GM19468 (cell line): ENCODE results near the gene SPINK1.
A peak's percentile ranks its signal among the peaks of the same experiment; 100 is the strongest.
"Not testable (repeated sequence)": the region's sequence is repeated elsewhere in the genome, so short reads cannot be mapped to it uniquely, and the experiment has no call there.

Experiments
- ATAC-seq: cut with Tn5 transposase; IDR thresholded peaks from one replicate; pipeline ENCODE4 v1.9.1; 2021; ENCODE audit warnings: mild to moderate bottlenecking, moderate library complexity, moderate number of reproducible peaks; ENCODE audit not compliant: unreplicated experiment; ENCODE audit errors: extremely low read depth

The SPINK1 gene, protein sequence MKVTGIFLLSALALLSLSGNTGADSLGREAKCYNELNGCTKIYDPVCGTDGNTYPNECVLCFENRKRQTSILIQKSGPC

GRCh38 chr5:147831465-147831864 is at the start of gene SPINK1:
Gene SPINK1, minus strand, starts transcription at chr5:147831671. Its CDS starts 94 bp downstream, at chr5:147831577.
- no peak for ATAC-seq

DNA sequence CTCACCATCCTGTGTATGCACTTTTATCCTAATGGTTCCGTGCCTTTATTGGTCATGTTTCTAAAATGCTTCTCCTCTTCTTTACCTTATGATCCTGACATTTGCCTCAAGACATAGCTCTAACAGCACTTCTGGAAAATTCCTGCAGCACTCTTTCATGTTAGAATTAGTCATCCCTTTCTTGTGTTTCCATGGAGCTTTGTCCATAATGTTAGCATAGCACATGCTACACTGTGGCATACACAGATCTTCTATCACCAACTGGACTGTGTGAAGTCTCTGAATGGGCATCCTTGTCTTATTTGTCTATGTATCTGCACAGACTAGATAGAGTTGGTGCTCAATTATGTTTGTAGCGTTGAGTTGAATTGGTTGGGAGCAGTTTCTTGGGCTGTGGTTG is 49.0 kb upstream of the SPINK1 start:
- no peak for ATAC-seq

DNA sequence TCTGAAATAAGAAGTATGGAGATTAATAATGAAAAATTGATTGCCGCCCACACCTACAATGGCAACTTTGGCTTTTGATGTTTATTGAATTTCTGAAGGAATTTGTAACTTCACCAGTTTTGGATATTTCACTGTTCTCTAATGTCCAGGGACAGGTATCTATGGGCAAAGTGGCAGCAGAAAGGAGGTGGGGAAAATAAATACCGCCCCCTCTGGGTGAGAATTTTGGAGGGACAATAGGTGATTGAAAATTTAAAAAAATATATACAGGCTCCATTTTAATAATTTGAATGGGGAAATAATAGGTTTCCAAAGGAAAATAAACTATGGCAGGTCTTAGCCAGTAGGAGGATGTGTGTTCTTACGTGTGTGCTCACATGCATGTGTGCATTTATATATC is 48.3 kb upstream of the SPINK1 start:
- ATAC-seq = no peak

GRCh38 chr5:147878066-147878759 is 46.7 kb upstream of the SPINK1 start, which contains the start of gene SCGB3A2:
Gene SCGB3A2, plus strand, starts transcription at chr5:147878711. Its CDS starts 93 bp downstream, at chr5:147878804.
- ATAC-seq = no peak

- ATAC-seq = no peak
Observed at GRCh38 chr5:147876626-147877025, 45.2 kb upstream of the SPINK1 start.

DNA sequence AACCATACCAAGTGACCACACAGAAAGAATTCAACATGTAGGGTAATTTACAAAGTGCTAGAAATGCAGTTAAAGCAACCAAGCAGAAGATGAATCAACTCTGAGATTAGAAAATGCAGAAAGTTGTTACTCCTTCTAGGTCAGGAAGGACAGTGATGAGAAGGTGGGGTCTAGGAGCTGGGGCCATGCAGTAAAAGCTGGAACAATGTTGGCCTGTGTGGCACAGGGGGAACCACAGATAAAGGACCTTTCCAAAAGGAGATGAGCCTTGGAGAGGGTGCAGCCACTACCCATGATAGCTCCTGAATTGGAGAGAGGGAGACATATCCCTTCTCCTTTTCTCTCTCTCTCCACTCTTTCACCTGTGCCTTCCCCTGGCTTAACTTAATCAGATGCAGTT is 44.7 kb upstream of the SPINK1 start:
- no peak for ATAC-seq

DNA sequence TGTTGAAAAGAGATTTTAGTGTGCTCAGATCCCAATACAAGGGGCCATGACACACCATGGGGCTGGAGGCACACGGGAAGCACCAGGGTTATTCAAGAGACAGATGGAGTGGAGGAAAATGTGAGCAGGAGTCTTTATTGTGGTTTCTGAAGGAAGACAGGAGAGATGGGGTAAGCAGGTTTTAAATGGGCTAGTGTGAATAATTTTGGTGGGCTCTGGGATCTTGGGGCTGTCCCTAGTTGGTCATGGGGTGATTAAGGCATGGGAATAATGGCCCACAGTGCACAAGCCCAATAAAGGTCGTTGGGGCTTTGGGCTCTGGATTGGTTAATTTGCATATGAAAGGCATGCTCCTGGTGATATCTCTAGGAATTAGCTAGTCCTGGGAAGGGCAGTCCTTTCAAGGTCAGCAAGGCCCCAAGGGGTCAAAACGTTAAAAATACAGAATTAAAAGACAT is 43.5 kb upstream of the SPINK1 start:
- ATAC-seq = no peak

- not testable (repeated sequence) for ATAC-seq
Observed at GRCh38 chr5:147874118-147874875, 42.8 kb upstream of the SPINK1 start.

- ATAC-seq = not testable (repeated sequence)
Observed at GRCh38 chr5:147872744-147873435, 41.4 kb upstream of the SPINK1 start.

- ATAC-seq = not testable (repeated sequence)
Observed at GRCh38 chr5:147871980-147872549, 40.6 kb upstream of the SPINK1 start.

- not testable (repeated sequence) for ATAC-seq
Observed at GRCh38 chr5:147869892-147870291, 38.4 kb upstream of the SPINK1 start.

GRCh38 chr5:147869112-147869511 is 37.6 kb upstream of the SPINK1 start:
- ATAC-seq = no peak

DNA sequence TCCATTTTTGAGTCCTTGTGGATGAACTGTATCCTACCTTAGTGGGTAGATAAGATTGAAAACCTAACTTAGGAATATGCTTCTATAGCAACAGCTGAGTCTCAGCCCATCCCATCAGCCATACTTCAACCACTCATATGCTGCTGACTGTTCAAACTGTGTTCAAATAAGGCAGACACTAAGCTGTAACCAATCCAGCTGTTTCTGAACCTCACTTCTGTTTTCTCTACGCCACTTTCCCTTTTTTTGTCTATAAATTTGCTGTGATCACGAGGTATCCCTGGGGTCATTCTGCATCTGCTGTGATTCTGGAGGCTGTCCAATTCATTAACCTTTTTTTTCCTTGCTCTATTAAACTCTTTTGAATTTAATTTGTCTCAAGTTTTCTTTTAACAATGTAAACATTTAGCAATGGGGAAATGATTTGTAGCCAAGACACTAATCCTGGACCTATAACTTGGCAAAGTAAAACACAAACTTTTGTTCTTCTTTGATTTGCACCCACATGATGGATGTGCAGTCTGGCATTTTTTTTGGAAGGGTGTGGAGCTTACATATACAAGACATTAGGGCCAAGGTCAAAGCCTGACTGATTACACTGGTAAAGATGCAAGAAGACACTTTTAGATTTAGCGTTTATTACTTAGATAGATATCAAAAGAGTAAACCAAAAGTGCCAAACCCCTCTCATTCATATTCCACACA is 32.1 kb upstream of the SPINK1 start:
- ATAC-seq = no peak

DNA sequence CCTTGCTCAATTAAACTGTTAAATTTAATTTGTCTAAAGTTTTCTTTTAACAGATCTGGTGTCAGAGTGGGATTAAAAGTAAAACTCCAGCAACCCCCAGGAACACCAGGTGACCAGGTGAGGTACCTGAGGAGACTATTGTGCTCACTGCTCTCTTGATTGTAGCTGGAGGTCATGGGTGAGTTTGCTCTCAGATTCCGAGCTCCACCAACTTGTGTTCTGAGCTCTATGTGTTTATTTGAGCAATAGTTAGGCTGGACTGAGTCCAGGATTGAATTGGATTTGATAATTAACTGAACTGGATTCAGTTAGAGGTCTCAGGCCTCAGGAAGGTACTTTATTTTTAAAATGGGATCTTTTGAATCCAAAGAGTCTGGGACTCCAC is 29.2 kb upstream of the SPINK1 start:
- ATAC-seq = no peak

DNA sequence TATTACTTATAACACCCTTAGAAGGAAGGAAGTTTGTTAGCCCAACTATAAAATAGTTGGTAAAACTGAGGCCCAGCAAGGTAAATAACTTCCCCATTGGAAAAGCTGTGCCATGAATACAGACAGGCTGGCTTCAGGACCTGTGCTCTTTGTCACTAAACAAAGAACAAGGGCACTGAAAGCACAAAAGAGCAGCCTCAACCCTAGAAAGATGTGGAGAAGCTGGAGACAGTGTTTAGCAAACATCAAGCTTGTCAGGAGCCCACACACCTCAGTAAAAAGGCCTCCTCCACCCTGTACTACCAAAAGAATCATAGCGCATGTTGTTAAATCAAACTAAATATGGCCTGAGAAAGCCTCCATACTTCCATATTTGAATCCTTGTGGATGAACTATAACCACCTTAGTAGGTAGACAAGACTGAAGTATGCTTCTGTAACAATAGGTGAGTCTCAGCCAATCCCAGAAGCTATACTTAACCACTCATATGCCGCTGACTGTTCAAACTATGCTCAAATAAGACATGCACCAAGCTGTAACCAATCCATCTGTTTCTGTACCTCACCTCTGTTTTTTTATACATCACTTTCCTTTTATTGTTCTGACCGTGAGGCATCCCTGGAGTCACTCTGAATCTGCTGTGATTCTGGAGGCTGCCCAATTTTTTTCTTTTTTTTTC is 28.6 kb upstream of the SPINK1 start:
- no peak for ATAC-seq

- no peak for ATAC-seq
Observed at GRCh38 chr5:147858565-147858964, 27.1 kb upstream of the SPINK1 start.

DNA sequence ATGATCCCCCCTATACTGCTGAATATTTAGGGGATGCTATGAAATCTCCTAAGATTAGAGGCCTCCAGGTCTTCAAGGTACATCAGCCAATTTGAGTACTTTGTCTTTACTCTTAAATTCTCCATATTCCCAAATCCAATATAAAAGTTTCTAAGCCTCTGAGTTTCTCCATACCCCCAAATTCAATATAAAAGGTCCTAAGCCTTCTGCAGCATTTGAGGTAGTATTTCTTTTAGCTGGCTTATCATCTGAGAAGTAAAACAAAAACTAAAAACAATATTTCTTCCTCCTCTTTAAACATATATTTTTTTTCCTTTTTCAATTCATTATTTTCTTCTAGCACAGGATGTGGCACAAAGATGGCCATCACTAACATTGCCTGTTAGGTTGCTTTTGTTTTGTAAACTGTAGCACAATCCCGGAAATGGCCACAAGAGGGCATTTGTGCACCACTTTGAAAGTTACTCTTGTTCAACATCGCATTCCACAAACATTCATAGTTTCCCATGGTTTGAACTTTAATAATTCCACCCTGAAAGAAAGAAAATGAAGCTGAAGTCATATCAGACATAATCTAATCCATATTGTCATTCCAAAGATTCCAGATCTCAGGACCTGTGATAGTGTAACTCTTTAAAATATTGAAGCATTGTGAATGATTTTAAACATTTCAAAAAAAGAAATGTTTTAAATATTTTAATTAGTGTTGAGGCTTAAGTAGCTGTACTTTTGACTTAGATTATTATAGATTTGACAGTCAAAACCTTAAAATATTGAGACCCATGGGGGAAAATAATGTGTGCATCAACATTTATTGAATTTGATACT is 26.0 kb upstream of the SPINK1 start:
- peak; percentile 73 for ATAC-seq

DNA sequence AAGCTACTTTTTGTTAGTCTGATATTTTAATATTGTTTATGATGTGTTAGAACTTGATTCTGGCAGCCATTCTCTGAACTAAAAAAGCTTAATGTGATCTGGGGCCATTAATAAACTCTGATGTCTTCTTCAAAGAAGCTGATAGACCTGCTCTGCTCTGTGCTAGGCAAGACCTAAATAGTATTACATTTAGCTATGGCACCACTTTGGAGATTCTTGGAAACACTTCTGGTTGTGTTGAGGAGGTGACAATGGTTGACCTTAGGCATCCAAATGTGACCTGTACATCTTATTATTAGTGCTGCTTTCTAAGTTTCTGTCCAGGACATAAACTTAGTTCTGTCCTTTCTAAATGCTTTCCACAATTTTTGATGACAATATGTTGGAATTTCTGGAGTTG is 25.3 kb upstream of the SPINK1 start:
- ATAC-seq = no peak

GRCh38 chr5:147855774-147856069 is 24.3 kb upstream of the SPINK1 start:
- ATAC-seq = no peak
